RWPE1 (cell line): ENCODE results near the gene DHCR24.

Experiments
- CTCF ChIA-PET: fragments of 350-600 bp; sonication (Branson Sonifier 250); formaldehyde crosslinking; extraction: SDS; loops from one replicate; lab custom pipeline; 2021; lab: Yijun Ruan, JAX
- POLR2A ChIA-PET: fragments of 400-600 bp; formaldehyde crosslinking; extraction: SDS; loops from one replicate; lab custom pipeline; 2020; ENCODE audit warnings: antibody characterized with exemption; ENCODE audit not compliant: low non-redundant PET; lab: Yijun Ruan, JAX
- DNase-seq: peaks from one replicate; pipeline ENCODE4 v3.0.0; 2012; ENCODE audit warnings: low spot score
- H3K27ac ChIP-seq: fragments of 450-650 bp; 2 replicates; pipeline ENCODE4 v1.5.1; 2017
- TF ChIP-seq, protein P1 (sequence below): fragments of 450-650 bp; conservative IDR thresholded peaks from 2 replicates; pipeline ENCODE4 v1.5.1; 2017; ENCODE audit warnings: low read depth, mild to moderate bottlenecking

Gene DHCR24

DNA sequence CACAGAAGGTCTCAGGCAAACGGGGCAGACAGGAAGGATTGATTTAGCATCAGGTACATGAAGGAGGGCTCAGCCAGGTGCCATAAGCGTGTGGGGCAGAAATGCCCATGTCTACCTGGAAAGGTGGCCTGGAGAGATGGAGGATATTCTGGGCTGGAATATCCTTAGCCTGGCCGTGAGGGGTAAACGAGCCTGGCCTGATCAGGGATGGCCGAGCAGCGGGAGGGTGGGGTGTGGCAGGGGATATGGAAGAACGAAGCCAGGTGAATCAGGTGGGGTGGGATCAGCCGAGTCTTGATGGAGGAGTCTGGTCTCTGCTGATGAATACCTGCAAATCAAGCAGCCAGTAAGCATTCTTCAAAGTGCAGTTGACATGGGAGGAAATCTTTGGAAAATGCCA, 50.4 kb downstream of the DHCR24 start:
- TF ChIP-seq, protein P1, sequence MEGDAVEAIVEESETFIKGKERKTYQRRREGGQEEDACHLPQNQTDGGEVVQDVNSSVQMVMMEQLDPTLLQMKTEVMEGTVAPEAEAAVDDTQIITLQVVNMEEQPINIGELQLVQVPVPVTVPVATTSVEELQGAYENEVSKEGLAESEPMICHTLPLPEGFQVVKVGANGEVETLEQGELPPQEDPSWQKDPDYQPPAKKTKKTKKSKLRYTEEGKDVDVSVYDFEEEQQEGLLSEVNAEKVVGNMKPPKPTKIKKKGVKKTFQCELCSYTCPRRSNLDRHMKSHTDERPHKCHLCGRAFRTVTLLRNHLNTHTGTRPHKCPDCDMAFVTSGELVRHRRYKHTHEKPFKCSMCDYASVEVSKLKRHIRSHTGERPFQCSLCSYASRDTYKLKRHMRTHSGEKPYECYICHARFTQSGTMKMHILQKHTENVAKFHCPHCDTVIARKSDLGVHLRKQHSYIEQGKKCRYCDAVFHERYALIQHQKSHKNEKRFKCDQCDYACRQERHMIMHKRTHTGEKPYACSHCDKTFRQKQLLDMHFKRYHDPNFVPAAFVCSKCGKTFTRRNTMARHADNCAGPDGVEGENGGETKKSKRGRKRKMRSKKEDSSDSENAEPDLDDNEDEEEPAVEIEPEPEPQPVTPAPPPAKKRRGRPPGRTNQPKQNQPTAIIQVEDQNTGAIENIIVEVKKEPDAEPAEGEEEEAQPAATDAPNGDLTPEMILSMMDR = no peak
- no peak for DNase-seq
- POLR2A ChIA-PET = no interaction called here
- CTCF ChIA-PET = no interaction called here
- H3K27ac ChIP-seq = no peak overlapping the region

DNA sequence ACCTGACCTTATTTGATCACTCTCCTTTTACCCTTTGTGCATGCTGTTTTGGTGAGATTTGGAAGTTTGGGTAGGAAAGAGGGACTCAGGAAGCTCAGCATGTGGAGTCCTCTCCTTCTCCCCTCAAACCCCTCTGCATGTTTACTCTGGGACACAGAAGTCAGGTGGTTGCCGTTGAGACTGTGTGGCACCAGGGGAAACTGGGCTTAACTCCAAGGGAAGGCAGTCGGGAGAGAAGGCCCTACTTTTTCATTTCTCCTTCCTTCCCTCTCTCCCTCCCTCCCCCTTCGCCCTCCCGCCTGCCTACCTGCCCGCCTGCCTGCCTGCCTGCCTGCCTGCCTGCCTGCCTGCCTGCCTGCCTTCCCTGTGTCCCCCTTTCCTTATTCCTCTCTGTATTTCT, 51.0 kb downstream of the DHCR24 start:
- ChIA-PET CTCF (no interaction called here), POLR2A (no interaction called here)
- no peak for DNase-seq
- no peak overlapping the region for H3K27ac ChIP-seq
- TF ChIP-seq, protein P1 = no peak

DNA sequence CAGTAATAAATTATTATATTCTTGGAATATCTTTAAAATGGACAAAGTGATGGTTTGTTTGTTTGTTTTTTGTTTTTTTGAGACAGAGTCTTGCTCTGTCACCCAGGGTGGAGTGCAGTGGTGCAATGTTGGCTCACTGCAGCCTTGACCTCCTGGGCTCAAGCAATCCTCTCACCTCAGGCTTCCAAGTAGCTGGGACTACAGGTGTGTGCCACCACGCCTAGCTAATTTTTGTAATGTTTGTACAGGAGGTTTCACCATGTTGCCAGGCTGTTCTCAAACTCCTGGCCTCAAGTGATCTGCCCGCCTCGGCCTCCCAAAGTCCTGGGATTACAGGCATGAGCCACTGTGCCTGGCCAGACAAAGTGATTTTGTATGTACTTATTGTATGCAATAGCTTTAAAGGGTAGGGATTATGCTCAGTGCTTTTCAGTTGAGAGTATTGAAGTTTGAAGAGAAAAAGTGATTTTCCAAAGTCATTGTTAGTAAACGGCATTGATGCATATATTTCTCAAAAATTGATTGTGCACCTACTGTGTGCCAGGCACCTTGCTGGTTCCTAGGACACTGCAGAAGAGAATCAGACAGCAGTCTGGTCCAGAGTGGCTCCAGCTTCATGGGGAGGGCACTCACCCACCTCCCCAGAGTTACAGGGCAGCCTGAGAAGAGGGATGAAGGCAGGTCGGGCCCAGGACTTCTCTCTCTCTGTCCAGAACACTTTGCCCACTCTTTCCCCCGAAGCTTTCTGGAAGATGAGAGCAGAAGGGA, 51.7 kb downstream of the DHCR24 start:
- ChIA-PET CTCF (no interaction called here), POLR2A (no interaction called here)
- no peak for DNase-seq
- H3K27ac ChIP-seq = no peak overlapping the region
- TF ChIP-seq, protein P1 = no peak

DNA sequence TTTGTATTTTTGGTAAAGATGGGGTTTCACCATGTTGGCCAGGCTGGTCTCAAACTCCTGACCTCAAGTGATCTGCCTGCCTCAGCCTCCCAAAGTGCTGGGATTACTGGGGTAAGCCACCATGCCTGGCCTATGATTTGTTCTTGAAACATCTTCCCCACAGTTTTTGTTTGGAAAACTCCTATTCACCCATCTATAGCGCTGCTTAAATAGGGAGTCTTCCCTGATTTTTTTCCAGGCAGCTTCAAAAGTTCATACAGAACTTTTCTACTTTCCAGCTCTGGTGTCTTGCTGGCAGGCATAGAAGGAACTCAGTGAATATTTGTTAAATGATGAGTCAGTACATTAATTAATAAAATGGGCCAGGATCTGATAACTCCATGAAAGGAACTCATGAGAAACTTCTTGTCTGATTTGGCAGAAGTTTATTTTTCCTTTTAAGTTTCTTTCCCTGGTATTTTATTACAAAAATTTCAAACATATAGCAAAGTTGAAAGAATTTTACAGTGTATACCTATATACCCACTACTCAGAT, 52.9 kb downstream of the DHCR24 start:
- CTCF ChIA-PET = no interaction called here
- POLR2A ChIA-PET = no interaction called here
- TF ChIP-seq, protein P1 = no peak
- no peak overlapping the region for H3K27ac ChIP-seq
- DNase-seq = no peak

DNA sequence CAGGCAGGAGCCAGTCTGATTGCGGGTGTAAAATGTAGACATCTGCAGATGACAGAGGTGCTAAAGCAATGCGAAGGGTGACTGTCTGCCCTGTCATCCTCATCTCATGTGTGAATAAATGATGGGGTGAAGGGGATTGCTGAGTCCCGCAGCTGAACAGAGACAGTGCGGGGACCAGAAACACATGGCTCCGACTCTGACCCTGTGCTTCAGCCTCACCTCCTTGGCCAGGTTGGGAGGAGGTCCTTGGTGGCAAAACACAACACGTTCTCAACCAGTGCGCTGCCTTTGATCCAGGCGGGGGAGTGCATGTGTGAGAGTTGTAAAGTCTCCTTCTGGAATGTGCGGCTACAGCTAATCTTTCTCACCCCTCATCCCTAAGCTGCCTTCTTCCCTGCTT, 53.9 kb downstream of the DHCR24 start:
- ChIA-PET POLR2A (no interaction called here), CTCF (no interaction called here)
- TF ChIP-seq, protein P1 = no peak
- no peak overlapping the region for H3K27ac ChIP-seq
- DNase-seq = no peak

DNA sequence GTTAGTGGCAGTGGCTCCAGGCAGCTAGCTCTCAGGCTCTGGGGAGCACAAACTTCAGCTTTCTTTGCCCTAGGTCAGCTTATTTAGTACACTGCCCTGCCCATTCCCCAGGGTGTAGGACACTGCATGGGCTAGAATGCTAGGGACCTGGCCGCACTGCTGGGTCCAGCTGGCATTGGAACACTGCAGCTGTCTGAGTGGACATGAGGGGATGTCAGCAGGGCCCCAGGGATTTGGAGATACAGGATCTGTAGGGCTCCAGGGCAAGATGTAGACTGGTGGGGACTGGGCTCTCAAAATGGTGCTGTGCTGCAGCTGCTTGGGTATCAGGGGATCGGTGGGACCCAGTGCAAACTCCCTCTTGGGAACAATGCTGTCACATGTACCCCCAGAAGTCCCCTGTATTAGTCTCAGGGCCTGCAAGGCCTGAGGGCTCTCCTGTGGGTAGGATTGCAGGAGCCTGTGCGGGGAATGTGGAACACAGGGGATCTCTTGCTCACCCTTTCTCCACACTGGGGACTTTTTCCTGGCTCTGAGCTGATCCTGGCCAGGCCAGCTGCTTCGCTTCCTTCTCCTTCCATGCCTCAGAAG, 60.7 kb downstream of the DHCR24 start:
- ChIA-PET CTCF (no interaction called here), POLR2A (no interaction called here)
- TF ChIP-seq, protein P1 = no peak
- no peak overlapping the region for H3K27ac ChIP-seq
- no peak for DNase-seq
